GM21717 (cell line): Measurements from ENCODE around the gene KCNH1.

Source experiments
- ATAC-seq: cut with Tn5 transposase; IDR thresholded peaks from one replicate; pipeline ENCODE4 v1.9.1; 2021; ENCODE audit warnings: mild to moderate bottlenecking, moderate library complexity; ENCODE audit not compliant: unreplicated experiment

KCNH1 gene

DNA sequence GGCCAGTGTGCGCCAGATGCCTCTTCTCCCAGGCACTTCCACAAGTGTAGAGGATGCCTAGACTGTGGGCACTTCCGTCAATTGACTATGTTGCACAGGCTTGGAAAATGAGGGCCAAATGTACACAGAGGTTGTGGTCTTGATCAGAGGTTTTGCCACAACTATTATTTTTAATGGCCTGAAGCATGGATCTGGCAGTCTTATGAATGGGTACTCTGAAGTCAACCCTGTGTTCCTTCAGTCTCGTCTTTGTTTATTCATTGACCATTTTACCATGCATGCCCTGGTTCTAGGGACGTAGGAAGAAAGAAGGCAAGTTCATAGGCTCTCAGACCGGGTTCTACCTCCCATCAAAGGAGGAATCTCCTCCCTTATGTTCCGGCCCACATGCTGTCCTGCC lies 476.1 kb downstream of the KCNH1 start:
- no peak for ATAC-seq

DNA sequence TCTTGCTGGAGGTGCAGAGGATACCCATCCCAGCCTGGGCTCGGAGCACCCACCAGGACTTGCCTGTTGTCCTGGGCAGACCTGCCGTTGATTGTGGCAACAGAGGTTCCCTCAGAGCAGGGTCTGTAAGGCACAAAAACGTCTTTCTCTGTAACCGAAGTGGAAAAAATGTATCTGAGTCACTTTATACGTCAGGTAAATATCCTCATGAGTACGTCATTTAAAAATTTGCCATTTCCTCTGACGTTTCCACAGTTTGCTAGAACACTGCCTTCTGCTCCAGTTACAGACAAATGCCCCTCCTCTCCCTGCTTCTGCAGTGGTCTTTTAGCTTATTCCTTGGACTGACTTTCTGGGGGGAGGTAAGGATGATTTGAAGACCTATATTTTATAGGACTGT lies 478.4 kb downstream of the KCNH1 start:
- no peak for ATAC-seq

DNA sequence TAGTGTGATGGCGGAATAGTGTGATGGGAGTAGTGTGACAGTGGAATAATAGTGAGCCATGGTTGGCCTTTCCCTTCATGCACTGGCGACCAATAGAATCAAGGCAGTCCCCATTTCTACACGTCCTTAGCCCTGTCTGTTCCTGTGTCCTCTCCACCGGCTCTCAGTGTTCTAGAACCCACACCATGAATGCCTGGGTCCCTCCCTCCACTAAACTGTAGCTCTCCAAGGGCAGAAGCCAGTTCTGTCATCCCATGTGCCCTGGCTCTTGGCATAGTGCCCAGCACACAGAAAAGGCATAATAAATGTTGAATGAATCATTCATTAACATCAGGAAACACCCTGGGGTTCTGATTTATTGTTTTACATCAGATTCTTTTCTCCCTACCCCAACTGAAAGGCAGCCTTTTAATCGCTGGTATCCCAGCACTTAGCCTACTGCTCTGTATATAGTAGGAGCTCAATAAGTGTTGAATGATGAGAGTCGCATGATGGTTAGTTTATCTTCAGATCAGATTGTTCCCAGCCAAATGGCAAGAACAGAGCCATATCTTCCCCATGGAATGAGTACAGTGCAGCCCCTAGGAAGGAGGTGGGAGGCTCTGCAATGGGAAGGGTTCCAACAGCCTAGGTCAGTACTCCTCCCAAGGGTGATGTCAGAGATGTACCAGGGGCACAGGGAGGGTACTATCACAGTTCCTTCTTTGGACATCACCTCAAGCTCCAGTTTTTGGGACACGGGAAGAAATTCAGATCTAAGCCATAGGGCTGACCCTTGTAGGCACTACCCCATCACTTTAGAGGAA lies 479.6 kb downstream of the KCNH1 start:
- ATAC-seq, result no peak

DNA sequence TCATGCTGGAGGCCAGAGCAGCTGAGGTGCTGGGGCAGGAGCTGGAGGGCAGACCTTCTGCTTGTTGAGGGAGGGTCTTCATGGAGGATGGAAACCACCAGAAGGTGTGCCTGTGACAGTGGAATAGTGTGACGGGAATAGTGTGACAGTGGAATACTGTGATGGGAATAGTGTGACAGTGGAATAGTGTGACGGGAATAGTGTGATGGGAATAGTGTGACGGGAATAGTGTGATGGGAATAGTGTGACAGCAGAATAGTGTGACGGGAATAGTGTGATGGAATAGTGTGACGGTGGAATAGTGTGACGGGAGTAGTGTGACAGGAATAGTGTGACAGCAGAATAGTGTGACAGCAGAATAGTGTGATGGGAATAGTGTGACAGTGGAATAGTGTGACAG lies 480.2 kb downstream of the KCNH1 start:
- no peak for ATAC-seq

DNA sequence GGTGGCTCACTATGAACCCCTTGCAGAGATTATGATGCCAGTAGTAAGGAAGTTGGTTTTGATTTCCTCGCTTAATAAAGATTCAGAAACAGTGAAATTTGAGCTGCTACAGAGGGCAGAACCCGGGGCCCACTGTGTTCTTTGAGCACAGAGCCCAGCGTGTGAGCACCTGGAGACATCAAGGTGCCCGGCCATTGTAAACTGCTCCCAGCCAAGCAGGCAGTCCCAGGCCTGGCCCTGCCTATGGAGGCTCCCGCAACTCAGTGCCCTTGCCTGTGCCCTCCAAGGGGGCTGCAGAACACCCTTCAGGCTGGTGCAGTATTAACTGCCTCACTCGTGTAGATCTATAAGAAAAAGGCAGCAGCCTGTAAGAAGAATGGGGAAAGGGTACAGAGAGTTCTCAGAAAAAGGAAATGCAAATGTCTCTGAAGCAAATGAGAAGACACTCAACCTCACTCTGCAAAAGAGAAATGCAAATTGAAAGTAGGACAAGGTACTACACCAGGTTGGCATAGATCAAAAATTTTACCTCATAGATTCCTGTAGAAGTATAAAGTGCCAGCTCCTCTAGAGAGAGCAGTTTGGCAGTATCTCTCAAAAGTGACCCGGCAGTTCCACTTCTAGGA lies 481.5 kb downstream of the KCNH1 start:
- no peak for ATAC-seq

DNA sequence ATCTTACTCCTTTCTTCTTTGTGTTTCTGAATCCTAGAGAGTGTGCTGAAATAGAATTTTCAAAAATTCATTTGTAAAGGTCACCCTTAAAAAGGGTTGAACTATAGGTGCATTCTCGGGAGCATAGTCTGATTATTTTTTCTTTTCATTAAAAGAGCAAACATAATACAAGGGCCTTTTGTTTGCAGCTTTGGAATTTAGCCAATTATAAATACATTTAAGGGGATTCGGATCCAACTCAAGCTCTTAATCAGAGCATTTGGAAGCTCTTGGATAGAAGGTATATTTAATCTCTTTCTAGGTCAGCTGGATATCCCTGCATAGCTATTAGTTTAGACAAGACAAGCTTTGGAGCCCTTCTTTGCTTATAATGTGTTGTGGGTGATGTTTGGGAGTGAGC lies 483.5 kb downstream of the KCNH1 start:
- no peak for ATAC-seq

DNA sequence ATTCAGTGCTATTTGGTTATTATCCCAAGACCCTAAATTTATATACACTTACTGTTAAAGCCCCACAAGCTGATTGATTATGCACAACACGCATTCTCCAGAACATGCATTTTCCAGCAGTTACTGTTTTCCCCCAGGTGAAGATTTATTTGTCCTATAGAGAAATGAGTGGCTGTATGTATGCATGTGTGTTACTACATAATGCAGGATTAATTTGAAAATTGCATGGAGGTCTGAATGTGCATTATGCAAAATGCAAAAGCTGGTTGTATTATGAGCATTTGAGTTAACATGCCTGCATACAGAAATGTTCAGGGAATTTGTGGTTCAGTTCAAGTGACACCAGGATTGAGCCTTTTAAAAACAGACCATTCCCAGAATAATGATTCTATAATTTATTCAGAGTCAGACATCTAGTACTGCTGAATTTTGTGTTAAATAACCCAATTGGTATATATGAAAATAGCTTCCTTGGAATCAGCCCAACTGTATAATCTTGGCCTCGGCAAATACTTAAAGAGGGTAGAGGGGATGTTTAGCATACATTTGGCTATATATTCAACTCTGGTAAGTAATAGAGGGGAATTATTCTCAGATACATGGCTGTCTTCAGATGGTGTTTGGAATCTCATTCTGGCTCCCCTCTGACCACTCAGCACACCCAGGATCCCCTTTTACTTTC lies 485.2 kb downstream of the KCNH1 start:
- no peak for ATAC-seq

DNA sequence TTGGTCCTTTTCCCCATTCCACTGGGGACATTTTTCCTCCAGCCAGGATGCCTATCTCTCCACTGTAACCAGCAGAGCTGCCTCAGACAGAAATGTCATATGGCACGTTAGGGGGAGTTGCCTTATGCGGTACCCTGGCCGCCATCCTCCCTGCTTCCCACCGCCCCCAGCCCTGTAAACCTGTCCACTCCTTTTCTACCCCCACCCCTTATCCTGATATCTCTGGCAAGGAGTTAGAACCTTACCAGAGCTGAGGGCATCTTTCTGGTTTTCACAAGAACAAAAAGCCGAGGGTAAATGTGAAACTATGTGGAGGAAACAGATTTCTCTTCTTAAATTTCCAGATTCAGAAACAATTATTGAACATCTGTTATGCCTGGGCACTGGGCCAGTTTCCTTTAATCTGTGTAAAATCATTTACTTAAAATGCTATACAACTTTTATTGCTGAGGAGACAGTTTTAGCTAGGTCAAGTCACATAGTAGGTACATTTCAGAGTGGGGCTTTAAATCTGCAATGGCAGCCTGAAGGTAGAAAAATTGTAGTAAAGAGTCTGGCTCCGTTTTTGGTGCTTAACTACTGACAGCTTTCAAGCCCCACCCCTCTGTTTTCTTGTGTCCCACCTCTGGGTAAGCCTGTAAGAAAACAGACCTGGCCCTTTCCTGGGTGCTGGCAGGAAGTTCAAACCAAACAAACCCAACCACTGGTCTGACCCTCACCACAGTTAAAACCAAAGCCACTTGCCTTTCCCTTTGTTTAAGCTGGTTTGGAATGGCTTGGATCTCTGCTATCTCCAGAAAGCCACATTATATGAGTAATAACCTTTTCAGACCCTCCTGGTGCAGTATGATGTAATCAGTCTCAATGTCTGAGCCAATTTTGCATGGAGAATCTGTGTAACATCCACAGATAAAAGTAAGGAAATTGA lies 486.3 kb downstream of the KCNH1 start:
- ATAC-seq, result no peak

DNA sequence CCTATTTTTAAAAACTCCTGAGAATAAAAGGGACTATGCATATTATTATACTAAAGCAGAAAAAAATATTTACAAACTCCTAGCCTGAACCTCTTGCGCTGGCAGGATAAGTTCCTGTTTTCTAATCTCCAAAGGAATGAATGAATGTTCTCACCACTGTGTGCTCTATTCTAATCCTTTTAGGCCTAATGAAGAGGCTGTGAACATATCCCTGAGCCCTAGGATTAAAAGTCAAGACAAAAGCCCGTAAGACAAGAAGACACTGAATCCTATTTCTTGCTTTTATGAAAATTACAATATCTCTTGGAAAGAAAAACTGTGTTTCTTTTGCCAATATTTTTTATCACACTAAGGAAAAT lies 487.7 kb downstream of the KCNH1 start:
- no peak for ATAC-seq

DNA sequence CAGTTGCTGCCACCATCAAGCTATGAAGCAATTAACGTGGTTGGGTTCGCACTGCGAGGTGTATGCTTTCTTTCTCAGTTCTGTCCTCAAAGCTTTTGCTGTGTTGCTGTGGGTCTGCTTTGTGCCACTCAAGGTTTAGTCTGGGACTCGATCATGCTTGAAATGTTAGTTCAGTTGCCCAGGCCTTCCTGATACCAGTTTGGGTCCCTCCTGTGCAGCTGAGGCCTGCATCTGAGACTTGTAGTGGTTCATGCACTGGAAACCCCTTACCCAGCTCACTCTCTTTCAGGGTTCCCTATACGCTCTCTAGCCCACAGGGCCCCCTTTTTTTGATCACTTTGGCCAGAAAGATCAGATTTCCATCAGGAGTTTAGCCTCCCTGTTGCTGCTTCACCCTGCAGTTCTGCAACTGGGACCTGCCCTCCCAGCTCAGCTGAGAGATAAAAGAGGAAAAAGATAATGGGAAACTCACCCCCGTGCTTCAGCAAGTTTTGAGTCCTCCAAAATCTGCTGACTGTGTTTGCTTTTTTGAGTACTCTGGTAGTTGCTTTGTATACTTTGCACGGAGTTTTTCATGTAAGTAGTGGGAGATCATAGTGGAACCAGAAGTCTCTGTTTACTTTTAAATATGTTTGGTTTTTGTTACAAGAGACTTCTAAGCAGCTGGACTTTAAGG lies 488.2 kb downstream of the KCNH1 start:
- ATAC-seq, result no peak

DNA sequence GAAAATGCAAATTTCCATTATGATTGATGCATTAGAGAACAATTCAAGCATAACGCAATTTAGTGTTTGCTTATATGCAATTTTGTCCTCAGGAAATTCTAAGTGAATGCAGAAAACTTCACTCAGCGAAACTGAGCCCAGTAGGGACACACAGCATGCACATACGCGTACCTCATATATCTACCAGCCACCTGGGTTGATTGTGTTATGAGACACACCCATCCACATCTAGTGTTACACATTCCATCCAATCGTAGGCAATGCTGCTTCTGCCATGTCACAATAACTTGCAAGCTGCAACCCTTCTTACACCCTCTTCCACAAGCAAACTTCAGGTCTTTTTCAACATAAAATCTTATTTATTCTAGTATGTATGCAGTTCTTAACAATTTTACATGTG lies 492.4 kb downstream of the KCNH1 start:
- ATAC-seq, result no peak

DNA sequence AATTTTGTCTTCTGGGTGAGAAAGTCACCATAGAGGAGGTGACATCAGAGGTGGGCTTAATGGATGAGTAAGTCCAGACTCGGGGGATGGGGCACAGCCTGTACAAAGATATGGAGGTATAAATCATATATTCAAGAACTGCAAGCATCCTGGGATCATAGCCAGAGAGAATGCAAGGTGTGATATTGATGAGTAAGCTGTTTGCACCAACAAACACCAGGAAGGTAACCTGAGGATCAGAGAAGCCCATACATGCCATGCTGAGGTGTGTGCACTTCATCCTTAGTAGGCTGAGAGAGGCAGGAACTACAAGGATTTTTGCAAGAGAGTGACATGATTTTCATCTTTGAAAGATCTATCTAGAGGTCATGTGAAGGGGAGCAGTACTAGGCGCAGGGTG lies 498.8 kb downstream of the KCNH1 start:
- no peak for ATAC-seq

DNA sequence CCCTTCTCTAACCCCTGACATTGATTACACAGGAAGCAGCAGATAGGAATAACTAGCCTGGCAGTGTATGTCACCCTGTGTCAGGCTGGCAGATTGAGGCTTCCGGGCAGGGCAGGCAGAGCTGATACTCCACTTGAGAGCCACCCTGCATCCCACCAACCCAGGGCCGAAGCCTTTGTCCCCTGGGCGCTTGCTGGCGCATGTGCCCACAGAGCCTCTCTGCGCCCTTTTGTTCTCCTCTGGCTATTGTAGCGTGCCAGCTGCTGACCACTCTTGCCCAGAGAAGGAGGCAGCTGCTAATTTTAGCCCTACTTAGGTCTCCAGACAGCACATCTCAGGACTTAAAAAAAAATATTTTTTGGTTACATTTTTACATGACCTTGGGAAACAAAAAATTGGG lies 500.3 kb downstream of the KCNH1 start:
- no peak for ATAC-seq

DNA sequence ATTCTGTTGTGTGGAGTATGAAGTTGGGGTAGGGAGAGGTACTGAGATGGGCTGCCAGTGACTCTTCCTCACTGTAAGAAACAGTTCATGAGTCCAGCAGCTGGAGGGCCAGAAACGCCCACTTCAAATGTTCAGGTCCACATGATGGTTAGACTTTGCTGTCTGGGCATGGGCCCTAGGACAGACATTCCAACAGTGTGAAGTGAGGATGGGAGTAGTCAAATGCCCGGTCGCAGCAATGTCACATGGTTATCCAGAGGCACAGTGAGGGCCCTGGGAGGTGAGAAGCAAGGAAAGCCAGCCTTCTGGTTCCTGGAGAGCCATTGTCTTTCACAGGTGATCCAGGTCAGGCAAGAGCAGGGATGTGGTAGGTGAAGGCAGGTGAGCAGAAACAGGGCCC lies 500.8 kb downstream of the KCNH1 start:
- no peak for ATAC-seq

DNA sequence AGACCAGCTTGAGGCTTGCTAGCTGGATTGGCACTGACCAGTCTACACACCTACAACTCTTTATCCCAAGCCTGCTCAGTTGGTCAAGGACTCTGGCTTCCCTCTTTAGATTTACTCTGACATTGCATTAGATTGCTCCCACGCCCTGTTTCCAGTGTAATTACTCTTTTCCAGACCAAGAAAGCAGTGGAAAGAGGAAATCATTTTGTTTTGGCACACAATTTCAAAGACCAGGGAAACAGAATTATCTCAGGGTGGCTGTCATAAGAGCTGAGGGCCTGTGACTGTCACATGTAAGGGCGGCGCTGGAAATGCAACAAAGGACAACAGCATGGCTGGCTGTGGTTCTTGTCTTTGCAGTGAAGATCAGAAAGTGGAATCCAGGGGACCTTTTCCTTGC lies 502.5 kb downstream of the KCNH1 start:
- ATAC-seq, result no peak

DNA sequence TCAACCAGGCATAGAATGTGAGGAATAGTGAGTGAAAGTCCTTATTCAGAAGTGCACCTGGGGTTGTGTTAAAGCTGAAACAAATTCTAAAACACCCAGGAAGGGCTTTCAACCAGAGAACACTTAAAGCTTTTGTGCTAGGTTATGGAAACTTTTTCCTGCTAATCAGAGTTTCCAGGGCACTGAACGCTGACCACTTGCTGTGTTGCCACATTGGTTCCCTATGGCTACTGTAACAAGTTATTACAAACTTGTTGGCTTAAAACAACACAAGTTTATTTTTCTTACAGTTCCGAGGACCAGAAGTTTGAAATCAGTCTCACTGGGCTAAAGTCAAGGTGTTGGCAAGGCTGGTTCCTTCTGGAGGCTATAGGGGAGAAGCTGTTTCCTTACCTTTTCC lies 504.7 kb downstream of the KCNH1 start:
- no peak for ATAC-seq

DNA sequence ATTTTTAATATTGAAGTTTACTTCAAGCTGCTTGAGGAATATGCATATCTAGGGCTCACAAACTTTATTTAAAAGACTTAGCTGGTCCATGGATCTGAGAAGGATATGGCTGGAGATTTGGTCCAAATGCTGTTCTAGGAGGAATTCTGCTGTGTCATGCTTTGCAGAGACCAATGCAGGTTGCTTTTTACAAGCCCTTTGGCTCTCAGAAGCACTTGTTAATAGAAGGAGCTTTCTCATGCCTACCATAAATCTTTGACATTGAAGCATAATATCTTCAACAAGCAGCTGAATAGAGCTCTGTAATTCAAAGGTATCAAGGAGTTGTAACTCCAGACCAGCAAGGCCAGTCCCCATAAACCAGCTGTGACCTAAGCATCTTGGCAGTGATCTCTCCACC lies 506.2 kb downstream of the KCNH1 start:
- ATAC-seq, result no peak
